GM21423 (cell line): ENCODE results near the gene WASL.

Experiments used
- ATAC-seq: cut with Tn5 transposase; IDR thresholded peaks from one replicate; pipeline ENCODE4 v1.9.1; 2021; ENCODE audit warnings: mild to moderate bottlenecking, moderate library complexity; ENCODE audit not compliant: unreplicated experiment

The WASL gene

DNA sequence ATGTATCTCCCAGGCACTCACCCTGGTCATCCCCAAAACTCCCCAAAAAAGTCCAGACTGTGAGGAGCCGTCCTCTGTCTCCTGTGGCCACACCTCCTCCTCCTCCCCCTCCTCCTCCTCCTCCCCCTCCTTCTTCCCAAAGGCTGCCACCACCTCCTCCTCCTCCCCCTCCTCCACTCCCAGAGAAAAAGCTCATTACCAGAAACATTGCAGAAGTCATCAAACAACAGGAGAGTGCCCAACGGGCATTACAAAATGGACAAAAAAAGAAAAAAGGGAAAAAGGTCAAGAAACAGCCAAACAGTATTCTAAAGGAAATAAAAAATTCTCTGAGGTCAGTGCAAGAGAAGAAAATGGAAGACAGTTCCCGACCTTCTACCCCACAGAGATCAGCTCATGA, 86.0 kb downstream of the WASL start:
- ATAC-seq = no peak

GRCh38 chr7:123662293-123662692, 86.5 kb downstream of the WASL start:
- no peak for ATAC-seq

GRCh38 chr7:123661765-123662164, 87.0 kb downstream of the WASL start:
- ATAC-seq = no peak

DNA sequence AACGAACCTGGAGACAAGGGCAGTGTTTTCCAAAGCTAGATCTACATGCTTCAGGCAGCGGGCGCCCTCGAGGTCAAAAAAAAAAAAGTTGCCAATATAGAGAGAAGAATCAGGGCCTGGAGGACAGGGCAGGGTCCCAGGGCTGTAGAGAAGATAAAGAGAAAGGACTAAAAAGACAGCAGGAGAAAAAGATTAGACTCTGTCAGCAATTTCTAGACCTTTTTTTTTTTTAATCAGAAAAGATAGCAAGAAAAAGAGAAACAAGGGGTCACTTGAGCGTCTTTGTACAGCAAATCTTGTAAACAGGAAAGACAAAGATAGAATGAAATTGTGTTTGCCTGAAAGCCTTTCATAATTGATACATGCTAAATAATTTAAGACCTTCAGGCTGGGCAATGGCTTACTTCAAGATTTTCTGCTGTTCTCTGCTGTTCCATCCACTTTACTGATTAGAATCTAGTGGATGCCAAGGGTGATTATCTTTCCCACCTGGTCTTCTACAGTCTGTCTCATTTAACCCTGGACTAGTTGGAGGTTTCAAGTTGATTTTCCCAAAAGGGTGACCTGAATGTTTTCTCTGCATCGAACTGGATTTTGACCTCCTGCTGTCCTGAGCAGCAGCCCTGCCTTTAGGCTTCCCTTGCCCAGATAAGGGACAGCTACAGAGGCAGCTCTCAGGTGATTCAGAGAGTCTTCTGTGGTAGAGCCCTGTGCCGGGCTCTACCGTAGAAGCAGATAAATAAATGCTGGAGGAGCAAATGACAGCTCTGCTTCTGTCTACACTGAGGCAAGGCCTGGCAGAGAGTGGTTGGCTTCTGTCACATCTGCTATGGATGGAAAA, 88.1 kb downstream of the WASL start:
- ATAC-seq = no peak

DNA sequence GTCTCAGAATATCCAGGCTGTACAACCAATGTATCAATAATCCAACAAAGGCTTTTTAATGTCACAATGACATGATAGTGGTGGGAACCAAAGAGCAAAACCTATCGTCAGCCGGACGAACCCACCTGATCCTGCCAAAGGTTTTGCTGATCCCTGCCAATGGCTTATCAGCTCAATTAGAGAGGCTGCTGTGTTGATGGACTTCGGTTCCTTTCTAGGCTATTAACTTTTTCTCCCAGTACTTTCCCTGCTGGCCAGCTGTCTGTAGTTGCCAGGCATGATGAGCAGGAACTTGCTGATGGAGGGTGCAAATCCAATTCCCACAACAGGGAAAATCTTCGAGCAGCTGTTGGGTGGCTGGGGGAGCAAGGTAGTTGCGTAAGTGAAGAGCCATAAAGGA, 90.8 kb downstream of the WASL start:
- no peak for ATAC-seq

GRCh38 chr7:123657304-123657685, 91.5 kb downstream of the WASL start:
- ATAC-seq = no peak

- ATAC-seq = no peak
Measured at GRCh38 chr7:123656544-123657303, 92.1 kb downstream of the WASL start.

GRCh38 chr7:123655614-123656013, 93.2 kb downstream of the WASL start, which contains the start of gene LMOD2:
TSS of gene LMOD2 (plus strand) at chr7:123655866. CDS start at chr7:123655964, 98 bp downstream.
- ATAC-seq = no peak

DNA sequence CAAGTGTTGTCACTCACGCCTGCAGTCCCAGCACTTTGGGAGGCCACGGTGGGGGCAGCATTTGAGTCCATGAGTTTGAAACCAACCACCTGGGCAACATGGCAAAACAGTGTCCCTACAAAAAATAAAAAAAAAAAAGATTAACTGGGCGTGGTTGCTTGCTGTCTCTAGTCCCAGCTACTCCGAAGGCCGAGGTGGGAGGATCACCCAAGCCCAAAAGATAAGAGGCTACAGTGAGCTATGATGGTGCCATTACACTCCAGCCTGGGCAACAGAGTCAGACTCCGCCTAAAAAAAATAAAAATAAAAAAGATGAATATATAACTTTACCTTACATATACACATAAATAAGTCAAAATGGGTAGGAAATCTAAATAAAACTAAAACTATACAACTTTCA, 95.6 kb downstream of the WASL start:
- ATAC-seq = no peak

GRCh38 chr7:123652406-123652805, 96.4 kb downstream of the WASL start:
- ATAC-seq = no peak

DNA sequence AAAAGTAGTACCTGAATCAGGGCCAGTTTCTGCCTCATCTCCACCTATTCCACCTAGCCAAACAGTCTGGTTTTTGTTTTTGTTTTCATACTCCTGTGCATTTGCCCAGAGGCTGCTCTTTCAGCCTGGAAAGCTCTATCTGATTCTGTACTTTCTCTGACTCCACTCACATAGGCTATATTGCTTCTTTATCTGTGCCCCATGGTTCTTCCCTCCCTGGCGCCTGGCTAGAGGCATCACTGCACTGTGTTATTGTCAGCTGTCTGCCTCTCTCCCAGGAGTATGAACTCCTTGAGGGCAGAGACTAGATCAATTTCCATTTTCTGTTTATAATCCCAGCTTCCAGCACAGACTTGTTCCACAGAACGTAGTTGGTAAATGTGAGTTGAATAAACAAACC, 98.2 kb downstream of the WASL start:
- no peak for ATAC-seq

GRCh38 chr7:123649964-123650363, 98.8 kb downstream of the WASL start:
- ATAC-seq = no peak

- ATAC-seq = no peak
Measured at GRCh38 chr7:123647106-123647730, 101.6 kb downstream of the WASL start.

GRCh38 chr7:123645516-123645915, 103.3 kb downstream of the WASL start:
- ATAC-seq = no peak

- no peak for ATAC-seq
Measured at GRCh38 chr7:123643495-123644441, 105.0 kb downstream of the WASL start.

GRCh38 chr7:123641901-123642300, 106.9 kb downstream of the WASL start:
- ATAC-seq = no peak

DNA sequence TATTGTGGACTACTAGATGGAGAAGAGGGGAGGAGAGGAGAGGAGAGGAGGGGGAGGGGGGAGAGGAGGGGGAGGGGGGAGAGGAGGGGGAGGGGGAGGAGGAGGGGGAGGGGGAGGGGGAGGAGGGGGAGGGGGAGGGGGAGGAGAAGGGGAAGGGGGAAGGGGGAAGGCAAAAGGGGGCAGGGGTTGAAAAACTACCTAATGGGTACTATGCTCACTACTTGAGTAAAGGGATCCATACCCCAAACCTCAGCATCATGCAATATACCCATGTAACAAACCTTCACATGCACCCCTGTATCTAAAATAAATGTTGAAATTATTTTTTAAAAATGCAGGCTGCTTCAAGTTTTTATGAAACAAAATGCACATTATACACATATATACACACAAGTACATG, 108.2 kb downstream of the WASL start:
- no peak for ATAC-seq

GRCh38 chr7:123639631-123640030, 109.2 kb downstream of the WASL start:
- no peak for ATAC-seq

GRCh38 chr7:123637878-123638277, 110.9 kb downstream of the WASL start:
- no peak for ATAC-seq

DNA sequence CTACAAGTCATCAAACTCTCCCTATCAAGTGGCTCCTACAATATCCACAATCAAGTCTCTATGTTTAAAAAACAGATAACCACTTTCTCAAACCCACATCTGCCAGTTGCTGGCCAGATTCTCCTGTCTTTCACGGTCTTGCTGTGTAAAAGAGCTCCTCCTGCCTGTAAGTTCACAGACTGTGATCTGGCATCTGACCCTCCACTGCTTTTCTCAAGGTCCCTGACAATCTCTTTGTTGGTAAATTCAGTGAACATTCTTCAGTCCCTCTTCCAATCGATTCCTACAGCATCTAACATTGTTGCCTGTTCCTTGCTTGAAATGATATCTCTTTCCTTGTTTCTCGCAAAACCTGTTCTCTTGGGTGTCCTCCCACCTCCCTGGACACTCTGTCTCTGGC, 111.6 kb downstream of the WASL start:
- no peak for ATAC-seq
